Loucy (cell line): ENCODE data around the gene STX1A.

Experiments
- H2AFZ ChIP-seq: fragments of 200-600 bp; sonication (generic); 2 replicates; pipeline ENCODE4 v1.6.0; 2016; ENCODE audit warnings: antibody characterized with exemption, mild to moderate bottlenecking, low read length, moderate library complexity
- H3F3A ChIP-seq: fragments of 200-600 bp; 2 replicates; pipeline ENCODE4 v1.6.0; 2016; ENCODE audit warnings: antibody characterized with exemption, low read depth, mild to moderate bottlenecking
- H3K27me3 ChIP-seq: fragments of 200-600 bp; sonication (generic); 2 replicates; pipeline ENCODE4 v1.6.1; 2014; ENCODE audit warnings: low read length, mild to moderate bottlenecking; ENCODE audit not compliant: insufficient read depth, poor library complexity, severe bottlenecking
- H3K36me3 ChIP-seq: fragments of 200-600 bp; sonication (generic); 2 replicates; pipeline ENCODE4 v1.6.1; 2016; ENCODE audit warnings: low read length; ENCODE audit not compliant: insufficient read depth
- H3K4me1 ChIP-seq: fragments of 200-600 bp; sonication (generic); 2 replicates; pipeline ENCODE4 v1.5.1; 2014; ENCODE audit warnings: low read length, mild to moderate bottlenecking; ENCODE audit not compliant: insufficient read depth, poor library complexity, severe bottlenecking
- H3K4me2 ChIP-seq: fragments of 200-600 bp; sonication (generic); 2 replicates; pipeline ENCODE4 v1.6.0; 2014; ENCODE audit warnings: antibody characterized with exemption, low read length, low read depth, mild to moderate bottlenecking; ENCODE audit not compliant: poor library complexity, severe bottlenecking
- H3K4me3 ChIP-seq: fragments of 200-600 bp; sonication (generic); 2 replicates; pipeline ENCODE4 v1.5.1; 2014; ENCODE audit warnings: low read length, mild to moderate bottlenecking, mixed read lengths; ENCODE audit not compliant: poor library complexity, severe bottlenecking
- H3K79me2 ChIP-seq: fragments of 200-600 bp; sonication (generic); 2 replicates; pipeline ENCODE4 v1.6.1; 2014; ENCODE audit warnings: low read length; ENCODE audit not compliant: insufficient read depth
- H3K9ac ChIP-seq: fragments of 200-600 bp; sonication (generic); 2 replicates; pipeline ENCODE4 v1.6.0; 2014; ENCODE audit warnings: mild to moderate bottlenecking, low read depth, low read length, moderate library complexity; ENCODE audit not compliant: poor library complexity, severe bottlenecking
- H3K9me2 ChIP-seq: fragments of 200-600 bp; sonication (generic); replicated peaks from 2 replicates; pipeline ENCODE4 v1.6.1; 2016; ENCODE audit warnings: low read depth, low read length, mixed read lengths
- H3K9me3 ChIP-seq: fragments of 200-600 bp; sonication (generic); 2 replicates; pipeline ENCODE4 v1.6.1; 2014; ENCODE audit warnings: mild to moderate bottlenecking, antibody characterized with exemption, low read length, low read depth; ENCODE audit not compliant: insufficient read depth
- H4K20me1 ChIP-seq: fragments of 200-600 bp; sonication (generic); 2 replicates; pipeline ENCODE4 v1.6.0; 2014; ENCODE audit warnings: antibody characterized with exemption, low read length, mild to moderate bottlenecking; ENCODE audit not compliant: insufficient read depth, poor library complexity, severe bottlenecking
- EZH2phosphoT487 ChIP-seq: fragments of 200-600 bp; IDR thresholded peaks from 2 replicates; pipeline ENCODE4 v1.6.1; 2018; ENCODE audit warnings: antibody characterized with exemption, mild to moderate bottlenecking, moderate library complexity, borderline replicate concordance
- TF ChIP-seq, protein P1 (sequence below): fragments of 200-600 bp; sonication (generic); conservative IDR thresholded peaks from 2 replicates; pipeline ENCODE4 v1.5.1; 2014; ENCODE audit warnings: mild to moderate bottlenecking, antibody characterized with exemption, low read length

STX1A gene

DNA sequence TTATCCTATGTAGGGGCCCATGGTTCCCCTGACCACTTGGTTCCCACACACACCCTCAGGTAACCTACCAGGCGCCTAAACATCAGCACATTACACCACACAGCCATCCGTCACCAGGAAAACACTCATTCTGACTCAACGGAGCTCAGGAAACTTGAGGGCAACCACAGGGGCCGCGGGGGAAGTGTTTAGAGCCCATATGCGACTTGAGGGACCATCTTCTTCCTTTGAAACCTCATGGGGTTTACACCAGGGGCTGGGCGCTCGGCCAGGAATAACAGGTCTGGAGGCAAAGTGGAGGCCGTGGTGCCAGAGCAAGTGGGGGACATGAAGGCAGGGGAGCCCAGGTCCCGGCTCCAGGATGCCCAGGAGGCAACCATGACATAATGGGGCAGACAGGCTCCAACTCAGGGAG is 1.5 kb downstream of the STX1A start:
- Histone ChIP-seq H3K4me2 (peak overlapping the region; percentile 95), H3K9ac (no peak overlapping the region), H2AFZ (no peak overlapping the region), H3K4me1 (peaks cover 39% of the 10 kb centered on the region), H3K9me3 (no peaks in the 10 kb centered on the region), H4K20me1 (peaks cover 40% of the 10 kb centered on the region), H3K79me2 (no peaks in the 10 kb centered on the region), H3K36me3 (no peaks in the 10 kb centered on the region), H3F3A (0 out of 2 replicates have a peak, but pooled peaks cover 3% of the 10 kb centered on the region), H3K9me2 (no peaks in the 10 kb centered on the region), H3K27me3 (peaks cover 58% of the 10 kb centered on the region), H3K4me3 (peak overlapping the region; percentile 77)
- TF ChIP-seq, protein P1, sequence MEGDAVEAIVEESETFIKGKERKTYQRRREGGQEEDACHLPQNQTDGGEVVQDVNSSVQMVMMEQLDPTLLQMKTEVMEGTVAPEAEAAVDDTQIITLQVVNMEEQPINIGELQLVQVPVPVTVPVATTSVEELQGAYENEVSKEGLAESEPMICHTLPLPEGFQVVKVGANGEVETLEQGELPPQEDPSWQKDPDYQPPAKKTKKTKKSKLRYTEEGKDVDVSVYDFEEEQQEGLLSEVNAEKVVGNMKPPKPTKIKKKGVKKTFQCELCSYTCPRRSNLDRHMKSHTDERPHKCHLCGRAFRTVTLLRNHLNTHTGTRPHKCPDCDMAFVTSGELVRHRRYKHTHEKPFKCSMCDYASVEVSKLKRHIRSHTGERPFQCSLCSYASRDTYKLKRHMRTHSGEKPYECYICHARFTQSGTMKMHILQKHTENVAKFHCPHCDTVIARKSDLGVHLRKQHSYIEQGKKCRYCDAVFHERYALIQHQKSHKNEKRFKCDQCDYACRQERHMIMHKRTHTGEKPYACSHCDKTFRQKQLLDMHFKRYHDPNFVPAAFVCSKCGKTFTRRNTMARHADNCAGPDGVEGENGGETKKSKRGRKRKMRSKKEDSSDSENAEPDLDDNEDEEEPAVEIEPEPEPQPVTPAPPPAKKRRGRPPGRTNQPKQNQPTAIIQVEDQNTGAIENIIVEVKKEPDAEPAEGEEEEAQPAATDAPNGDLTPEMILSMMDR = no peak
- peak; percentile 95 for TF ChIP-seq EZH2phosphoT487

DNA sequence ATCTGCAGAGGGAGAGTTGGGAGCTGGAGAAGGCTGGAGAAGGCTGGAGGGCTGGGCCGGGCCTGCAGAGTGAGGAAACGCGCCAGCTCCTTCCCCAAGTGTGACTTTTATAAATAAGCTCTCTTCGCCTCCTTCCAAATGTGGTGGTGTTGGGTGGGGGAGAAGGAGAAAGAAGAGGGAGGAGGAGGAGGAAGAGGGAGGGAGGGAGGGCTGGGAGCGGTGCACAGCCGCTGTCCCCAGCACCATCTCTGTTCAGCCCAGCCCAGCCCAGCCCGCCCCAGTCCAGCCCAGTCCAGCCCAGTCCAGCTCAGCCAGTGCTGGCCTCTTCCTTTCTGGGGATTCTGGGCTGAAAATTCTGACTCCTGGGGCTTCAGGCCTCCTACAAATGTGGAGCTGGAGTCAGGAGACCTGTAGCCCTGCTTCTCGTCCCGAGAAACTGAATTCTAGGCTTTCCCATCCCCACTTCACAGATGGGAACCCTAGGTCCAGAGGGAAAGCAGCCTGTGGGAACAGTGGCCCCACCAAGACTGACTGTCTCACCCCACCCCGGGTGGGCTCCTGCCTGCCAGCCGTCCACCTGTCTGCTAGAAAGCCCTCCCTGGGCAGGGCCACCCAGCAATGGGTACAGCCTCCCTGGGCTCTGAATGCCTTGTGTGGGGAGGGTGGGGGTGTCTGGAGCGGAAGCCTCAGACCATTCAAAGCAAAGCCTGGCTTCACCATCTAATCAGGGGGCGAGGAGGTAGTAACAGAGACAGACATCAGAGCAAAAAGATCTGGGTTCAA is 2.3 kb downstream of the STX1A start:
- peak overlapping the region; percentile 95 for H3K4me2 ChIP-seq
- H3K79me2 ChIP-seq = no peaks in the 10 kb centered on the region
- 0 out of 2 replicates have a peak, but pooled peaks cover 3% of the 10 kb centered on the region for H3F3A ChIP-seq
- H3K9me2 ChIP-seq = no peaks in the 10 kb centered on the region
- no peaks in the 10 kb centered on the region for H3K9me3 ChIP-seq
- peaks cover 40% of the 10 kb centered on the region for H4K20me1 ChIP-seq
- peak overlapping the region; percentile 48 for H3K4me3 ChIP-seq
- no peak overlapping the region for H2AFZ ChIP-seq
- H3K36me3 ChIP-seq = no peaks in the 10 kb centered on the region
- peaks cover 39% of the 10 kb centered on the region for H3K4me1 ChIP-seq
- peaks cover 64% of the 10 kb centered on the region for H3K27me3 ChIP-seq
- TF ChIP-seq, protein P1 = no peak
- no peak for TF ChIP-seq EZH2phosphoT487
- H3K9ac ChIP-seq = no peak overlapping the region

DNA sequence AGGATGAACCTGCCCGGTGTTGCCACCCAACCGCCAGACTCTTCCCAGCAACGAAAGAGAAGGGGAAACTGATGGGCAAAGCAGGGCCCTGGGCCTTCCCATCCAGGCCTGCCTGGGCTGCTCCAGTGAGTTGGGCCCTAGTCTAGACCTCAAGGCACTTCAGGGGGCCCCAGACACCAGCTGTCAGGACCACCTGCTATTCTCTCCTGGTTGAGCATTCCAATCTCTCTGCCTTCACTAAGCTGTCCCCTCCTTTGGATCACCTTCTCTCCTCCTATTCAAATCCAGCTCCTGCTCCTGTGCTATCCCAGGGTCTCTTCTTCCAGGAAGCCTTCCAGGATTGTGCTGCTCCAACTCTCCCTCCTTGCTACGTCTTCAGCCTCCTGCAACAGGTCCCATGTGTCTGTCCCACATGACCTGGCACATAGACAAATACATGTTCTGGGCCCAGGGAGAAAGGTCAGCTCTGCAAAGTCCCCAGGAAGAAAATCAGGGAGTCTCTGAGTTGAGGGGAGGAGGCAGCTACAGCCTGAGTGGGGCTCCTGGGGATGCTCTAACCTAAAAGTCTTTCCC is 3.1 kb downstream of the STX1A start:
- Histone ChIP-seq H3K4me3 (no peak overlapping the region), H3K9me2 (no peaks in the 10 kb centered on the region), H3K4me1 (peaks cover 39% of the 10 kb centered on the region), H4K20me1 (peaks cover 40% of the 10 kb centered on the region), H3K36me3 (no peaks in the 10 kb centered on the region), H3K4me2 (peak overlapping the region; percentile 43), H3K9ac (no peak overlapping the region), H3F3A (0 out of 2 replicates have a peak, but pooled peaks cover 3% of the 10 kb centered on the region), H3K79me2 (no peaks in the 10 kb centered on the region), H3K27me3 (peaks cover 61% of the 10 kb centered on the region), H3K9me3 (no peaks in the 10 kb centered on the region), H2AFZ (no peak overlapping the region)
- no peak for TF ChIP-seq EZH2phosphoT487
- TF ChIP-seq, protein P1 = no peak
